Hepatocyte (in vitro differentiated cells): Measurements from ENCODE around the gene ANKRD52.

Source experiments
- CTCF ChIP-seq: fragments of 200-600 bp; sonication (generic); IDR thresholded peaks from 2 replicates; pipeline ENCODE4 v1.5.1; 2016; ENCODE audit warnings: antibody characterized with exemption, mild to moderate bottlenecking; ENCODE audit not compliant: poor library complexity
- EZH2 ChIP-seq: fragments of 200-600 bp; sonication (generic); IDR thresholded peaks from 2 replicates; pipeline ENCODE4 v1.6.1; 2016; ENCODE audit warnings: antibody characterized with exemption, mild to moderate bottlenecking, borderline replicate concordance
- EZH2phosphoT487 ChIP-seq: fragments of 200-600 bp; sonication (generic); IDR thresholded peaks from one replicate; pipeline ENCODE4 v1.6.1; 2018; ENCODE audit warnings: antibody characterized with exemption, mild to moderate bottlenecking, low read depth, moderate library complexity; ENCODE audit not compliant: unreplicated experiment, severe bottlenecking

- no peak for TF ChIP-seq CTCF
- no peak for TF ChIP-seq EZH2phosphoT487
- TF ChIP-seq EZH2 = no peak
Observed at GRCh38 chr12:56298828-56299227, 40.6 kb upstream of the ANKRD52 start.
